Right forelimb (tissue), 1 donor: ENCODE results near the gene INSR.
"Not testable (repeated sequence)": the region's sequence is repeated elsewhere in the genome, so short reads cannot be mapped to it uniquely, and the experiment has no call there.

Experiments used
- DNase-seq: peaks from one replicate; pipeline ENCODE4 v3.0.0-alpha.2; 2018

The INSR gene

GRCh38 chr19:7255631-7256030 lies 38.6 kb downstream of the INSR start:
- DNase-seq = no peak

GRCh38 chr19:7255119-7255518 lies 39.1 kb downstream of the INSR start:
- no peak for DNase-seq

- no peak for DNase-seq
These were observed 39.6 kb downstream of the INSR start for GRCh38 chr19:7254590-7254989.

GRCh38 chr19:7252364-7252763 lies 41.9 kb downstream of the INSR start:
- DNase-seq = no peak

- no peak for DNase-seq
These were observed 42.7 kb downstream of the INSR start for GRCh38 chr19:7251494-7251893.

- DNase-seq = no peak
These were observed 43.3 kb downstream of the INSR start for GRCh38 chr19:7250951-7251350.

- DNase-seq = no peak
These were observed 44.1 kb downstream of the INSR start for GRCh38 chr19:7250057-7250596.

DNA sequence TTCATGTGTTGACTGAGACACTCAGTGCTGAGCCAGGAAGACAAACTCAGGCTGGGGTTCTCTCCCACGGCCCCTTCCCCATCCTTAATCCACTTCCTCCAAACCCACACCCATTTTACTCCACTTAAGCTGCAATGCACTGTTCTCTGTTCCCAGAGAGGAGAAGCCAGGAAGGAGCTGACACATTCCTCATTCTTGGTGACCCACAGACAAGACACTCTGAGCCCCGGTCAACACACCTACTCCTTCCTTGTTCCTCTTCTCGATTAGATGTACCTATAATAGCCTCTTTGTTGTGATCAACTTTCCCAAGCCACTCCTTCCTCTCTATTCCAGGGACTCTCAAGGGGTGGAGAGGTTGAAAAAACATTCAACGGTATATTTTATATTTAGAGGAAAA lies 47.1 kb downstream of the INSR start:
- DNase-seq = no peak

- DNase-seq = no peak
These were observed 47.6 kb downstream of the INSR start for GRCh38 chr19:7246601-7247000.

DNA sequence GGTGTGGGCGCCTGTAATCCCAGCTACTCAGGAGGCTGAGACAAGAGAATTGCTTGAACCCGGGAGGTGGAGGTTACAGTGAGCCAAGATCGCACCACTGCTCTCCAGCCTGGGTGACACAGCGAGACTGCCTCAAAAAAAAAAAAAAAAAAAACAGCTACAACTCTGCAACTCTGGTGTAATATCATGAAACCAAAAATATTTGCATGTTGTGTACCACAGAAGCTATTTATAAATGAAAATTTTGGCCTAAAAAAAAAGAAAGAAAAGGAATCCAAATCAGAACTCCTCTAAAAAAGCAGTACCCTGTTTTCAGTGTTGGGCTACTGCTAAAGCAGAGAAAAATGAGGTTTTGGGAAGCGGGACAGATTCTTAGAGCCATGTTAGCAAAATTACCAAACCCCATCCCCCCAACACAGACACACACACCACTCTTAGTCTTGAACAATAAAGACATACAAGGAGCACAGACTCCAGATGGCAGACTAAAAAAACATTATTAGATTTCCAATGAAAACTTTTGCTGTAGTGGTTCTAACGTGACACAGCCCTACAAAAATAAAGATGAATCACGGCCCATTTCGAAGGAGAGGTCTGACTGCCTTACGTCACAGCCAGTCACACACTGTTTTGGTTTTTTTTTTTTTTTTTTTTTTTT lies 51.5 kb downstream of the INSR start:
- DNase-seq = no peak

GRCh38 chr19:7238051-7238450 lies 56.2 kb downstream of the INSR start:
- DNase-seq = no peak

- DNase-seq = no peak
These were observed 58.1 kb downstream of the INSR start for GRCh38 chr19:7236153-7236552.

GRCh38 chr19:7230826-7231225 lies 63.4 kb downstream of the INSR start:
- DNase-seq = no peak

DNA sequence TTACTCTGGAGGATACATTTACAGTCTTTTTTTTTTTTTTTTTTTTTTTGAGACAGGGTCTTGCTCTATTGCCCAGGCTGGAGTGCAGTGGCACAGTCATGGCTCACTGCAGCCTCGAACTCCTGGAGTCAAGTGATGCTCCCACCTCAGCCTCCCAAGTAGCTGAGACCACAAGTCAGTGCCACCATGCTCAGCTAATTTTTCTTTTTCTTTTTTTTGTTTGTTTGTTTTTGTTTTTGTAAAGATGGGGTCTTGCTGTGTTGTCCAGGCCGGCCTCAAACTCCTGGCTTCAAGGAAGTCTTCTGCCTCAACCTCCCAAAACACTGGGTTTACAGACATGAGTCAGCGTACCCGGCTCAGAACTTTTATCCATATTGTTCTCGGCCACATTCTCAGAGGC lies 64.5 kb downstream of the INSR start:
- no peak for DNase-seq

DNA sequence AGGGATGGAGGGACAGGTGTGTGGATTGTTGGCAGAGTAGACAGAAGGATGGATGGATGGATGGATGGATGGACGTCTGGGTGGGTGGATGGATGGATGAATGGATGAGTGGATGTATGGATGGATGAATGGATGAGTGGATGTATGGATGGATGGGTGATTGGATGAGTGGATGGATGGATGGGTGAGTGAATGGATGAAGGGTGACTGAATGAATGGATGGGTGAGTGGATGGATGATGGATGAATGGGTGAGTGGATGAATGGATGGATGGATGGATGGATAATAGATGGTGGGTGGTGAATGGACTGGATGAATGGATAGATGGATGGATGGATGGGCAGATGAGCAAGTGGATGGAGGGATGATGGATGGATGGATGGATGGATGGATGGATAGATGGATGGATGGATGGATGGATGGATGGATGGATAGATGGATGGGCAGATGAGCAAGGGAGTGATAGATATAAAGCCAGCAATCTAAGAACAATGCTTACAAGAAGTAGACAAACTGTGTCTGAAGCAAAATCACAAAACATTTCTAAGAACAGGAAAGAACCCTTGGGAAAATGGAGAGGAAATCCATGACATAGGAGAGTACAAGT lies 65.2 kb downstream of the INSR start:
- DNase-seq = no peak

DNA sequence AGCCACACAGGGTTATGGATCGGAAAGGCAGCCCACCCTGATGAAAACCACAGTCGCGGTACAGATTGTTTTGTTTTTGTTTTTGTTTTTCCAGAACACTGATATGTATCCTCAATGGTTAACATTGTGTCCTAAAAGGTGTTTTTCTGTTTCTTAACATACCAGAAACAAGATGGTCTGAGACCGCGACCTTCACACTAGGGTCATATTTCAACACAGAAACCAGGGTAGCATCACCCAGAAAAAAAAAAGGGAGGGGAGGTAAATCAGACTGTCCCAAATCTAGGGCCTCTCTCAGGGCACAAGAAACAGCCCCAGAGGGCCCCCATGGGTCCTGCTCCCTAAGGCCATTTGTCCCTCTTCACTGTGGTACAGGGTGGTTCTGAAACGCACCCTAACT lies 66.5 kb downstream of the INSR start:
- no peak for DNase-seq

GRCh38 chr19:7227149-7227548 lies 67.1 kb downstream of the INSR start:
- DNase-seq = not testable (repeated sequence)

GRCh38 chr19:7226739-7227138 lies 67.5 kb downstream of the INSR start:
- DNase-seq = no peak

DNA sequence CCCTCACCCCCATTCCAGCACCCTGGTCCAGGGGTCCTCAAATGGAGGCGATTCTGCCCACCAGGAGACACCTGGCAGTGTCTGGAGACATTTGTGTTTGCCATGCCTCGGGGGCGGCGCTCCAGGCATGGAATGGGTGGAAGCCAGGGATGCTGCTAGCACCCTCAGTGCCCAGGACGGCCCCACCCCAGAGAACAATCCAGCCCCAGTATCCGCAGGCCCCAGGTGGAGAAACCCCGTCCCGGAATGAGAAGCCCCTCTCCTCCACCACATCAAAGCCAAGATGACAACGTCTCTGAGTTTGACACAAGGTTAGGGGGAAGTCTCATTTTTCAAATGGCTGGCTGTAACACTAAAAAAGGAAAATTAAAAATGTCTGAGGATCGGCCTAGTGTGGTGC lies 68.5 kb downstream of the INSR start:
- DNase-seq = no peak

DNA sequence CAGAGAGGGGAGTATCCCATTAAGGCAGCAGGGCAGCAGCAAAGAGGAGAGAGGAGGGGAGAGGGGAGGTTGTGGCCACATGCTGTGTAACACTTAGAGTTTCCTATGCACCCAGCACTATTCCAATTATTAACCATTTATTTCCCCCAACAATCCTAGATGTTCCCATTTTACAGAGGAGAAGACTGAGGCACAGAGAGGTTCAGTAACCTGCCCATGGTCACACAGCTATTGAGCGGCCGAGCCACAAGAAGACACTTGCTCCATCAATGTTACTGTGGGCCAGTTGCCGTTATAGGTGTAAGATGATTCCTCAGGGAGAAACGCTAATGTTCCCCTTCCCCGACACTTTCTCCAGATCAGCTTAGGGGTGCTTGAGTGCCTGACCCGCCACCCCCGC lies 69.2 kb downstream of the INSR start:
- no peak for DNase-seq

GRCh38 chr19:7224209-7224686 lies 70.0 kb downstream of the INSR start:
- DNase-seq = peak; percentile 68

GRCh38 chr19:7223429-7223828 lies 70.8 kb downstream of the INSR start:
- DNase-seq = no peak

GRCh38 chr19:7219056-7219455 lies 75.2 kb downstream of the INSR start:
- no peak for DNase-seq

DNA sequence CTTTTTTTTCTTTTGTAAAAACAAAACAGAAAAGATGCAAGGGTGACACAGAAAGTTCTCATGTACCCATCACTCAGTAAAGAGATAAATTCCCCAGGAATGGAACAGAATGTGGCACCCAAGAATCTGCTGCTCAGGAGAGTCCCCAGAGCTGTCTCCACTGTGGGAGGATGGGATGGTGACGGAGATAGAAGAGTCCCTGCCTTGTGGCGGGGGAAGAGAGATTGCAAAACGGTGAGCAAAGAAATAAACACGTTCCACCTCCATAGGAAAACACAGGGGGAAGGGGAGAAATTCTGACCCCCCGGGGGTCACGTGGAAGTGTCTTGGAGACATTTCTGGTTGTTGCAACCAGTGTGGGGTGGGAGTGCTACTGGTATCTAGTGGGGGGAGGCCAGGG lies 76.4 kb downstream of the INSR start:
- DNase-seq = no peak
